Brain microvascular endothelial cell (primary cell): ENCODE measurements around the gene HNRNPAB.

Experiments
- DNase-seq: peaks from one replicate; pipeline ENCODE4 v3.0.0-alpha.2; 2020
- H3K27ac ChIP-seq: fragments of 250-450 bp; sonication (Bioruptor Pico); 2 replicates; pipeline ENCODE4 v1.5.1; 2020; ENCODE audit warnings: mild to moderate bottlenecking, moderate library complexity
- H3K27me3 ChIP-seq: fragments of 250-450 bp; sonication (Bioruptor Pico); replicated peaks from 2 replicates; pipeline ENCODE4 v1.5.1; 2020; ENCODE audit warnings: mild to moderate bottlenecking
- H3K36me3 ChIP-seq: fragments of 250-450 bp; sonication (Bioruptor Pico); replicated peaks from 2 replicates; pipeline ENCODE4 v1.5.1; 2020; ENCODE audit warnings: mild to moderate bottlenecking
- H3K4me3 ChIP-seq: 2 replicates; pipeline ENCODE4 v1.5.1; 2011; ENCODE audit warnings: low read depth, mild to moderate bottlenecking, control low read depth, low read length, moderate library complexity
- CTCF ChIP-seq: IDR thresholded peaks from 2 replicates; pipeline ENCODE4 v1.5.1; 2011; ENCODE audit warnings: low read depth, mild to moderate bottlenecking, moderate library complexity, low read length, control low read depth, inconsistent platforms; ENCODE audit errors: missing control alignments
- in situ Hi-C: cut with HindIII; loops from 2 replicates; pipeline ENCODE4 v1.10.0; 2017; ENCODE audit warnings: low sequenced_read_pairs, low pct_ligation_motif_present

Gene HNRNPAB

GRCh38 chr5:178211095-178212048 is 7.0 kb downstream of the HNRNPAB start:
- TF ChIP-seq CTCF: no peak
- H3K27ac ChIP-seq: no peak overlapping the region
- H3K4me3 ChIP-seq: no peak overlapping the region
- DNase-seq: no peak
- peaks cover 95% of the 10 kb centered on the region for H3K36me3 ChIP-seq
- no peaks in the 10 kb centered on the region for H3K27me3 ChIP-seq
- in situ Hi-C loops: no loop called here

GRCh38 chr5:178212241-178213002 is 8.1 kb downstream of the HNRNPAB start:
- TF ChIP-seq CTCF: no peak
- Histone ChIP-seq H3K36me3 (peaks cover 89% of the 10 kb centered on the region), H3K27ac (no peak overlapping the region), H3K27me3 (no peaks in the 10 kb centered on the region), H3K4me3 (no peak overlapping the region)
- in situ Hi-C loops: no loop called here
- DNase-seq: no peak

- H3K27ac ChIP-seq: no peak overlapping the region
- no peak overlapping the region for H3K4me3 ChIP-seq
- no peak for DNase-seq
- H3K36me3 ChIP-seq: peaks cover 84% of the 10 kb centered on the region
- no peak for TF ChIP-seq CTCF
- no peaks in the 10 kb centered on the region for H3K27me3 ChIP-seq
- in situ Hi-C loops: no loop called here
Measured at GRCh38 chr5:178213003-178213461, 8.7 kb downstream of the HNRNPAB start.

- DNase-seq: no peak
- no peak overlapping the region for H3K4me3 ChIP-seq
- no peak overlapping the region for H3K27ac ChIP-seq
- no peaks in the 10 kb centered on the region for H3K27me3 ChIP-seq
- H3K36me3 ChIP-seq: peaks cover 77% of the 10 kb centered on the region
- no peak for TF ChIP-seq CTCF
- in situ Hi-C loops: no loop called here
Measured at GRCh38 chr5:178213748-178214151, 9.4 kb downstream of the HNRNPAB start.

GRCh38 chr5:178214160-178214803 is 9.9 kb downstream of the HNRNPAB start:
- in situ Hi-C loops: no loop called here

More at GRCh38 chr5:178214160-178214803, 9.9 kb downstream of the HNRNPAB start:
- H3K4me3 ChIP-seq: no peak overlapping the region
- H3K27me3 ChIP-seq: no peaks in the 10 kb centered on the region
- DNase-seq: no peak
- H3K36me3 ChIP-seq: peaks cover 72% of the 10 kb centered on the region
- H3K27ac ChIP-seq: no peak overlapping the region
- TF ChIP-seq CTCF: no peak
